KMS-11 (cell line): Measurements from ENCODE around the gene KRABD2.

Source experiments
- H2AFZ ChIP-seq: fragments of 200-600 bp; sonication (generic); 2 replicates; pipeline ENCODE4 v1.6.1; 2016; ENCODE audit warnings: antibody characterized with exemption, mixed run types, low read depth
- H3K27ac ChIP-seq: fragments of 200-600 bp; sonication (generic); 2 replicates; pipeline ENCODE4 v1.6.1; 2016; ENCODE audit warnings: mild to moderate bottlenecking, mixed run types
- H3K27me3 ChIP-seq: fragments of 200-600 bp; sonication (generic); 2 replicates; pipeline ENCODE4 v1.6.1; 2017; ENCODE audit warnings: mild to moderate bottlenecking, low read depth, mixed run types, moderate library complexity; ENCODE audit not compliant: insufficient read depth
- H3K36me3 ChIP-seq: fragments of 200-600 bp; sonication (generic); 2 replicates; pipeline ENCODE4 v1.6.1; 2017; ENCODE audit warnings: mild to moderate bottlenecking, mixed run types; ENCODE audit not compliant: insufficient read depth
- H3K4me1 ChIP-seq: fragments of 200-600 bp; sonication (generic); 2 replicates; pipeline ENCODE4 v1.6.1; 2016; ENCODE audit warnings: mild to moderate bottlenecking, low read depth, mixed run types; ENCODE audit not compliant: poor library complexity, severe bottlenecking
- H3K4me2 ChIP-seq: fragments of 200-600 bp; sonication (generic); 2 replicates; pipeline ENCODE4 v1.7.0; 2016; ENCODE audit warnings: mild to moderate bottlenecking, mixed run types
- H3K4me3 ChIP-seq: fragments of 200-600 bp; sonication (generic); IDR thresholded peaks from 2 replicates; pipeline ENCODE4 v1.6.1; 2017; ENCODE audit warnings: low read depth, low read length, mixed read lengths; ENCODE audit not compliant: insufficient read depth
- H3K79me2 ChIP-seq: fragments of 200-600 bp; sonication (generic); 2 replicates; pipeline ENCODE4 v1.6.1; 2016; ENCODE audit warnings: low read depth, mixed run types; ENCODE audit not compliant: insufficient read depth
- H3K9ac ChIP-seq: fragments of 200-600 bp; sonication (generic); 2 replicates; pipeline ENCODE4 v1.6.1; 2016; ENCODE audit warnings: mild to moderate bottlenecking, mixed run types
- H4K20me1 ChIP-seq: fragments of 200-600 bp; sonication (generic); 2 replicates; pipeline ENCODE4 v1.6.1; 2016; ENCODE audit warnings: mild to moderate bottlenecking, mixed run types; ENCODE audit not compliant: insufficient read depth
- TF ChIP-seq, protein P1 (sequence below): fragments of 200-600 bp; sonication (generic); conservative IDR thresholded peaks from 2 replicates; pipeline ENCODE4 v1.6.1; 2017; ENCODE audit warnings: low read depth, mild to moderate bottlenecking, antibody characterized with exemption, low read length, moderate library complexity, mixed read lengths

The KRABD2 gene

DNA sequence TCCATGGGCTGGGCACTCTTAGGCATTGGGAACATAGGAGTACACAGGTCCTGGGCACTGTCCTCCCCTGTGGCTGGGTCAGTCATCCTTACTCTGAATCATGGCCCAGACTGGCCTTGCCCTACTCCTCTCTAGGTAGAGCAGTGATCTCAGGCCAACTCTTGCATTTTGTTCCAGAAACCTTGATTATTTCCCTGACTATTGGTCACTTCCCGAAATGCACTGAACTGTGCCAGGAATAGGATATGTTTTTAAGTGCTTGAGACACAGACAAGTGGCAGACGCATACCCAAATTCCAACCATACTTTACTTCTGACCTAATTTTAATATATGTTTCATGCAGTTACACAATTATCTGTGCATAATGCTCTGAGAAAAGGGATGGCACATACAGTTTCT lies 10.3 kb downstream of the KRABD2 start:
- Histone ChIP-seq H2AFZ (no peak overlapping the region), H3K27ac (no peak overlapping the region), H4K20me1 (no peaks in the 10 kb centered on the region), H3K4me3 (no peak overlapping the region), H3K27me3 (no peaks in the 10 kb centered on the region), H3K36me3 (no peaks in the 10 kb centered on the region), H3K4me1 (no peaks in the 10 kb centered on the region), H3K79me2 (no peaks in the 10 kb centered on the region), H3K9ac (no peak overlapping the region), H3K4me2 (no peak overlapping the region)
- TF ChIP-seq, protein P1, sequence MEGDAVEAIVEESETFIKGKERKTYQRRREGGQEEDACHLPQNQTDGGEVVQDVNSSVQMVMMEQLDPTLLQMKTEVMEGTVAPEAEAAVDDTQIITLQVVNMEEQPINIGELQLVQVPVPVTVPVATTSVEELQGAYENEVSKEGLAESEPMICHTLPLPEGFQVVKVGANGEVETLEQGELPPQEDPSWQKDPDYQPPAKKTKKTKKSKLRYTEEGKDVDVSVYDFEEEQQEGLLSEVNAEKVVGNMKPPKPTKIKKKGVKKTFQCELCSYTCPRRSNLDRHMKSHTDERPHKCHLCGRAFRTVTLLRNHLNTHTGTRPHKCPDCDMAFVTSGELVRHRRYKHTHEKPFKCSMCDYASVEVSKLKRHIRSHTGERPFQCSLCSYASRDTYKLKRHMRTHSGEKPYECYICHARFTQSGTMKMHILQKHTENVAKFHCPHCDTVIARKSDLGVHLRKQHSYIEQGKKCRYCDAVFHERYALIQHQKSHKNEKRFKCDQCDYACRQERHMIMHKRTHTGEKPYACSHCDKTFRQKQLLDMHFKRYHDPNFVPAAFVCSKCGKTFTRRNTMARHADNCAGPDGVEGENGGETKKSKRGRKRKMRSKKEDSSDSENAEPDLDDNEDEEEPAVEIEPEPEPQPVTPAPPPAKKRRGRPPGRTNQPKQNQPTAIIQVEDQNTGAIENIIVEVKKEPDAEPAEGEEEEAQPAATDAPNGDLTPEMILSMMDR = no peak

DNA sequence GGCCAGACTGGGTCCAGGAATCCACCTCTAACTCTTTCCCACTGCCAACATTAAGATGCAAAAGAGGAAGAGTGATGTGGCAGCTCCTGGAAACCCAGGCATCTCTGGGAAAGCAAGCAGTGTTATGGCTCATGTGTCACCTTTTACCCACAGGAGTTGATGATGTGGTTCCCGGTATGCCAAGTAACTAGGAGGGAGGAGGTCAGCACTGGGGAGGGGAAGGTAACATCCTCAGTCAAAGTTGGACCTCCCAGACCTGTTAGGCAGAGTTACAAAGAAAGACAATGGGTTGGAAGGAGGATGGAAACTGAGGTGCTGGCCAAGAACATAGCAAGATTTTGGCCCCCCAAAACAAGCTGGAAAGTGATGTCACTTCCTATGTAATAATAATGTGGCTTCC lies 11.4 kb downstream of the KRABD2 start:
- TF ChIP-seq, protein P1 = no peak
- no peaks in the 10 kb centered on the region for H4K20me1 ChIP-seq
- no peak overlapping the region for H3K27ac ChIP-seq

DNA sequence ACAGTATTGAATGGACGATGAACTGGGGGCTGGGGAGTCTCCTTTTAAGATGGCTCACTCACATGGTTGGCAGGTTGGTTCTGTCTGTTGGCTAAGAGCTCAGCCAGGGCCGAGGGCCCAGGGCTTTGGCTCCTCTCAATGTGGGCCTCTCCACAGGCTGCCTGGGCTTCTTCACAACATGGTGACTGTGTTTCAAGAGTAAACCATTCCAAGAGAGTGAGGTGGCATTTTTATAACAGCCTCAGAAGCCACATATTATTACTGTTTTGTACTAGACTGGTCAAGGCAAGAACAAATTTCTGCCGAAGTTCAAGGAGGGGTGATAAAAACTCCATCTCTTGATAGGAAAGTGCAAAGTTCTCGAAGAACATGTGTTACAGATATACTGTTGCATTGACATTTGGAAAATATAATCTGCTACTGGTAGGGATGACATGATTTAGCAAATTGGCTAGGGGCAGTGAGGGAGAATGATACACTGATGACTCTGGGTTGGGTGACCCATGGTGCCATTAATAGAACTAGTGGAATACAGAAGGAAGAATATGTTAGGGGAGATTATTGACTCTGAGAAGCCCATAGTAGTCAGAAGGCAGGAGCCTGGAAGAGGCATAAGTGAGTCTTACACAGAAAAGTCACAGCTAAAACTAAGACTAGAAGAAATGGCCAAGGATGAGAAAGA lies 13.7 kb downstream of the KRABD2 start:
- Histone ChIP-seq H3K27me3 (no peaks in the 10 kb centered on the region), H3K36me3 (no peaks in the 10 kb centered on the region), H3K27ac (no peak overlapping the region), H2AFZ (no peak overlapping the region), H3K79me2 (no peaks in the 10 kb centered on the region), H3K4me2 (no peak overlapping the region), H4K20me1 (no peaks in the 10 kb centered on the region), H3K4me3 (no peak overlapping the region), H3K9ac (no peak overlapping the region), H3K4me1 (no peaks in the 10 kb centered on the region)
- TF ChIP-seq, protein P1 = no peak

More for the DNA sequence above, 11.4 kb downstream of the KRABD2 start:
- no peak overlapping the region for H3K4me2 ChIP-seq
- no peak overlapping the region for H3K4me3 ChIP-seq
- H3K9ac ChIP-seq = no peak overlapping the region
- no peak overlapping the region for H2AFZ ChIP-seq
- H3K36me3 ChIP-seq = no peaks in the 10 kb centered on the region
- H3K4me1 ChIP-seq = no peaks in the 10 kb centered on the region
- no peaks in the 10 kb centered on the region for H3K79me2 ChIP-seq
- no peaks in the 10 kb centered on the region for H3K27me3 ChIP-seq

DNA sequence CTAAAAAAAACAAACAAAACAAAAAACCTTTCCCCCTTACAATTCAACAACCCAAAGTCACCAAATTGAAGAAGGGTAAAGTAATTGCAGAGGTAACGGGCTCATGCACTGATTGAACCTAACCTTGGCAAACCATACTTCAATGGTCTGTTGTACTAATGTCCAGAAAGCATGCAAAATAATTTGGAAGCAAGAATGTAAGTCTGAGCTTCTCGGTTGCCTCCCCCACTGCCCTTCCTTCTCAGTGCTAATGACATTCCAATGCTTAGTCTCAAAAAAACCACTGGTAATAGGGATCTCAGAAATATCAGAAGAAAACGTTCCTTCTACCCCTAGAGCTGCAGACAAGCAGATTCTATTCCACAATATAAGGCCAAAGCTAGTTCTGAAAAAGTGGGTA lies 15.8 kb downstream of the KRABD2 start:
- Histone ChIP-seq H2AFZ (no peak overlapping the region), H3K27ac (no peak overlapping the region), H3K36me3 (no peaks in the 10 kb centered on the region), H3K79me2 (no peaks in the 10 kb centered on the region), H3K27me3 (no peaks in the 10 kb centered on the region), H3K4me1 (no peaks in the 10 kb centered on the region), H3K4me2 (no peak overlapping the region), H4K20me1 (no peaks in the 10 kb centered on the region), H3K9ac (no peak overlapping the region), H3K4me3 (no peak overlapping the region)
- TF ChIP-seq, protein P1 = no peak
